ENCODE measurements around the gene ATMIN.

DNA sequence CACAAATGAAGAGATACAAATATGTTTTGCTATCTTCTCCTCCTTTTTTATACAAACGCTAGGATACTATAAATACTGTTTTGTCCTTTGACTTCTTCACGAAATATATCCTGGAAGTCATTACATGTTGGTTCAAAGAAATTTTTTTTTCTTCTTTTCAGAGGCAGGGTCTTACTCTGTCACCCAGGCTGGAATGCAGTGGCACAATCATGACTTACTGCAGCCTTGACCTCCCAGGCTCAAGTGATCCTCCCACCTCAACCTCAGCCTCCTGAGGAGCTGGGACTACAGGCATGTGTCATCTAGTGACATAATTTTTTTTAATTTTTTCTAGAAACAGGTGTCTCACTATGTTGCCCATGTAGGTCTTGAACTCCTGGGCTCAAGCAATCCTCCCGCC, 45.1 kb upstream of the ATMIN start:
- TF ChIP-seq NRF1 (IDR thresholded peaks at IDR 0.05; ENCODE audit: low read depth, low read length) (no peak), RCOR1 (IDR thresholded peaks at IDR 0.05; ENCODE audit: low read length) (no peak), POLR2AphosphoS5 (IDR thresholded peaks at IDR 0.05; ENCODE audit: low read depth, low read length) (no peak), MXI1 (IDR thresholded peaks at IDR 0.05; ENCODE audit: low read depth, low read length) (no peak), TAF1 (IDR thresholded peaks at IDR 0.05; ENCODE audit: borderline replicate concordance, low read depth, low read length) (no peak)
- TF ChIP-seq, protein P1, sequence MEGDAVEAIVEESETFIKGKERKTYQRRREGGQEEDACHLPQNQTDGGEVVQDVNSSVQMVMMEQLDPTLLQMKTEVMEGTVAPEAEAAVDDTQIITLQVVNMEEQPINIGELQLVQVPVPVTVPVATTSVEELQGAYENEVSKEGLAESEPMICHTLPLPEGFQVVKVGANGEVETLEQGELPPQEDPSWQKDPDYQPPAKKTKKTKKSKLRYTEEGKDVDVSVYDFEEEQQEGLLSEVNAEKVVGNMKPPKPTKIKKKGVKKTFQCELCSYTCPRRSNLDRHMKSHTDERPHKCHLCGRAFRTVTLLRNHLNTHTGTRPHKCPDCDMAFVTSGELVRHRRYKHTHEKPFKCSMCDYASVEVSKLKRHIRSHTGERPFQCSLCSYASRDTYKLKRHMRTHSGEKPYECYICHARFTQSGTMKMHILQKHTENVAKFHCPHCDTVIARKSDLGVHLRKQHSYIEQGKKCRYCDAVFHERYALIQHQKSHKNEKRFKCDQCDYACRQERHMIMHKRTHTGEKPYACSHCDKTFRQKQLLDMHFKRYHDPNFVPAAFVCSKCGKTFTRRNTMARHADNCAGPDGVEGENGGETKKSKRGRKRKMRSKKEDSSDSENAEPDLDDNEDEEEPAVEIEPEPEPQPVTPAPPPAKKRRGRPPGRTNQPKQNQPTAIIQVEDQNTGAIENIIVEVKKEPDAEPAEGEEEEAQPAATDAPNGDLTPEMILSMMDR (IDR thresholded peaks at IDR 0.05), result no peak
- TF ChIP-seq, protein P2, sequence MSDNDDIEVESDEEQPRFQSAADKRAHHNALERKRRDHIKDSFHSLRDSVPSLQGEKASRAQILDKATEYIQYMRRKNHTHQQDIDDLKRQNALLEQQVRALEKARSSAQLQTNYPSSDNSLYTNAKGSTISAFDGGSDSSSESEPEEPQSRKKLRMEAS (IDR thresholded peaks at IDR 0.05; ENCODE audit: low read depth), result no peak
- TF ChIP-seq, protein P3, sequence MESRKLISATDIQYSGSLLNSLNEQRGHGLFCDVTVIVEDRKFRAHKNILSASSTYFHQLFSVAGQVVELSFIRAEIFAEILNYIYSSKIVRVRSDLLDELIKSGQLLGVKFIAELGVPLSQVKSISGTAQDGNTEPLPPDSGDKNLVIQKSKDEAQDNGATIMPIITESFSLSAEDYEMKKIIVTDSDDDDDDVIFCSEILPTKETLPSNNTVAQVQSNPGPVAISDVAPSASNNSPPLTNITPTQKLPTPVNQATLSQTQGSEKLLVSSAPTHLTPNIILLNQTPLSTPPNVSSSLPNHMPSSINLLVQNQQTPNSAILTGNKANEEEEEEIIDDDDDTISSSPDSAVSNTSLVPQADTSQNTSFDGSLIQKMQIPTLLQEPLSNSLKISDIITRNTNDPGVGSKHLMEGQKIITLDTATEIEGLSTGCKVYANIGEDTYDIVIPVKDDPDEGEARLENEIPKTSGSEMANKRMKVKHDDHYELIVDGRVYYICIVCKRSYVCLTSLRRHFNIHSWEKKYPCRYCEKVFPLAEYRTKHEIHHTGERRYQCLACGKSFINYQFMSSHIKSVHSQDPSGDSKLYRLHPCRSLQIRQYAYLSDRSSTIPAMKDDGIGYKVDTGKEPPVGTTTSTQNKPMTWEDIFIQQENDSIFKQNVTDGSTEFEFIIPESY (IDR thresholded peaks at IDR 0.05; ENCODE audit: borderline replicate concordance, low read depth), result no peak
- TF ChIP-seq, protein P4, sequence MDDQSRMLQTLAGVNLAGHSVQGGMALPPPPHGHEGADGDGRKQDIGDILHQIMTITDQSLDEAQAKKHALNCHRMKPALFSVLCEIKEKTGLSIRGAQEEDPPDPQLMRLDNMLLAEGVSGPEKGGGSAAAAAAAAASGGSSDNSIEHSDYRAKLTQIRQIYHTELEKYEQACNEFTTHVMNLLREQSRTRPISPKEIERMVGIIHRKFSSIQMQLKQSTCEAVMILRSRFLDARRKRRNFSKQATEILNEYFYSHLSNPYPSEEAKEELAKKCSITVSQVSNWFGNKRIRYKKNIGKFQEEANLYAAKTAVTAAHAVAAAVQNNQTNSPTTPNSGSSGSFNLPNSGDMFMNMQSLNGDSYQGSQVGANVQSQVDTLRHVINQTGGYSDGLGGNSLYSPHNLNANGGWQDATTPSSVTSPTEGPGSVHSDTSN (IDR thresholded peaks at IDR 0.05), result no peak
- TF ChIP-seq, protein P5, sequence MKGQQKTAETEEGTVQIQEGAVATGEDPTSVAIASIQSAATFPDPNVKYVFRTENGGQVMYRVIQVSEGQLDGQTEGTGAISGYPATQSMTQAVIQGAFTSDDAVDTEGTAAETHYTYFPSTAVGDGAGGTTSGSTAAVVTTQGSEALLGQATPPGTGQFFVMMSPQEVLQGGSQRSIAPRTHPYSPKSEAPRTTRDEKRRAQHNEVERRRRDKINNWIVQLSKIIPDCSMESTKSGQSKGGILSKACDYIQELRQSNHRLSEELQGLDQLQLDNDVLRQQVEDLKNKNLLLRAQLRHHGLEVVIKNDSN (IDR thresholded peaks at IDR 0.05; ENCODE audit: borderline replicate concordance, low read depth), result no peak

All from SK-N-SH (cell line).